ENCODE data around the gene CCNY. TPM values are rescaled to one million over a fixed set of nuclear protein-coding genes. Genes with fewer than 3 reads are reported as not detected.
A peak's percentile ranks its signal among the peaks of the same experiment; 100 is the strongest.

The CCNY gene
- total and polyA plus RNA-seq, 2 of the 13 experiments (the other 11 are each of a cell fraction or from before 2014, with no cell fraction given), result 48.2 to 54.7 TPM

DNA sequence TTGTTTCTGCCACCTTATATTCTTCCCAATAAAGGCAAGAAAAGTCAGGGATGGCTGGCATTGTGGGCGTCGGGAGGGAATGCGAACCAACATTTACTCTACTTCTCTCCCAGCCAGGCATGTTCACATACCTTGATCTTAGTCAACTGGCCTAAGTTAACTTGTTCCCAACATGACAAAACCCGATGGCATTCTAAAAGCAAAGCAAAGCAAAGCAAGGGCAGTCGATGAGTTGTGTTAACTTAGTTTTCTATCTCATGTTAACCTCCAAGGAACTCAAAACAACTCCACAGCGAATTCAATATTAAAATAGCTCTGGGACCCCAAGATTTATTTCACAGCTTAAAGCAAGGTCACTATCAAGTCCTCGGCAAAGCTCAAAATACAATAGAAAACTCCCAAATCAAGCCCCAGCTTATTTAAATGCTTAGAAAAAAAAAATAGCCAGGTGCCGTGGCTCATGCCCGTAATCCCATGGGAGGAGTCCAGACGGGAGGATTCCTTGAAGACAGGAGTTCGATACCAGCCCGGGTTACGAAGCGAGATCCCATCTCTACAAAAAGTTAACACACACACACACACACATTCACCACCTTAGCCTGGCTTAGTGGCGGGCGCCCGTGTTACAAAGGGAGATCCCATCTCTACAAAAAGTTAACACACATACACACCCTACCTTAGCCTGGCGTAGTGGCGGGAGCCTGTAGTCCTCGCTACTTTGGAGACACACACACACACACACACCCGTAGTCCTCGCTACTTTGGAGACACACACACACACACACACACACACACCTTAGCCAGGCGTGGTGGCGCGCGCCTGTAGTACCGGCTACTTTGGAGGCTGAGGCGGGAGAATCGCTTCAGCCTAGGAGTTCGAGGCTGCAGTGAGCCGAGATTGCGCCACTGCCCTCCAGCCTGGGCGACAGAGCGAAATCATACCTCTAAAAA lies 901 bp upstream of the CCNY start (continued):
- TF ChIP-seq, protein P1, sequence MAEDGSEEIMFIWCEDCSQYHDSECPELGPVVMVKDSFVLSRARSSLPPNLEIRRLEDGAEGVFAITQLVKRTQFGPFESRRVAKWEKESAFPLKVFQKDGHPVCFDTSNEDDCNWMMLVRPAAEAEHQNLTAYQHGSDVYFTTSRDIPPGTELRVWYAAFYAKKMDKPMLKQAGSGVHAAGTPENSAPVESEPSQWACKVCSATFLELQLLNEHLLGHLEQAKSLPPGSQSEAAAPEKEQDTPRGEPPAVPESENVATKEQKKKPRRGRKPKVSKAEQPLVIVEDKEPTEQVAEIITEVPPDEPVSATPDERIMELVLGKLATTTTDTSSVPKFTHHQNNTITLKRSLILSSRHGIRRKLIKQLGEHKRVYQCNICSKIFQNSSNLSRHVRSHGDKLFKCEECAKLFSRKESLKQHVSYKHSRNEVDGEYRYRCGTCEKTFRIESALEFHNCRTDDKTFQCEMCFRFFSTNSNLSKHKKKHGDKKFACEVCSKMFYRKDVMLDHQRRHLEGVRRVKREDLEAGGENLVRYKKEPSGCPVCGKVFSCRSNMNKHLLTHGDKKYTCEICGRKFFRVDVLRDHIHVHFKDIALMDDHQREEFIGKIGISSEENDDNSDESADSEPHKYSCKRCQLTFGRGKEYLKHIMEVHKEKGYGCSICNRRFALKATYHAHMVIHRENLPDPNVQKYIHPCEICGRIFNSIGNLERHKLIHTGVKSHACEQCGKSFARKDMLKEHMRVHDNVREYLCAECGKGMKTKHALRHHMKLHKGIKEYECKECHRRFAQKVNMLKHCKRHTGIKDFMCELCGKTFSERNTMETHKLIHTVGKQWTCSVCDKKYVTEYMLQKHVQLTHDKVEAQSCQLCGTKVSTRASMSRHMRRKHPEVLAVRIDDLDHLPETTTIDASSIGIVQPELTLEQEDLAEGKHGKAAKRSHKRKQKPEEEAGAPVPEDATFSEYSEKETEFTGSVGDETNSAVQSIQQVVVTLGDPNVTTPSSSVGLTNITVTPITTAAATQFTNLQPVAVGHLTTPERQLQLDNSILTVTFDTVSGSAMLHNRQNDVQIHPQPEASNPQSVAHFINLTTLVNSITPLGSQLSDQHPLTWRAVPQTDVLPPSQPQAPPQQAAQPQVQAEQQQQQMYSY (CRISPR knock-in tag; IDR thresholded peaks at IDR 0.05), result no peak
- TF ChIP-seq TEAD3 (CRISPR knock-in tag; optimal IDR thresholded peaks at IDR 0.05; ENCODE audit: borderline replicate concordance) (peak; percentile 18), GTF2F1 (IDR thresholded peaks at IDR 0.05; ENCODE audit: low read length) (no peak), SRY (CRISPR knock-in tag; IDR thresholded peaks at IDR 0.05) (0 out of 2 replicates have a peak, but pooled peaks have one; percentile 12), ZBTB7A (CRISPR knock-in tag; IDR thresholded peaks at IDR 0.05) (0 out of 2 replicates have a peak, but pooled peaks have one; percentile 15), ZNF782 (CRISPR knock-in tag; IDR thresholded peaks at IDR 0.05; ENCODE audit: borderline replicate concordance) (no peak), FOXC1 (CRISPR knock-in tag; IDR thresholded peaks at IDR 0.05; ENCODE audit: borderline replicate concordance) (peak; percentile 72; the same call in 1 of the 2 replicates)
- TF ChIP-seq, protein P2, sequence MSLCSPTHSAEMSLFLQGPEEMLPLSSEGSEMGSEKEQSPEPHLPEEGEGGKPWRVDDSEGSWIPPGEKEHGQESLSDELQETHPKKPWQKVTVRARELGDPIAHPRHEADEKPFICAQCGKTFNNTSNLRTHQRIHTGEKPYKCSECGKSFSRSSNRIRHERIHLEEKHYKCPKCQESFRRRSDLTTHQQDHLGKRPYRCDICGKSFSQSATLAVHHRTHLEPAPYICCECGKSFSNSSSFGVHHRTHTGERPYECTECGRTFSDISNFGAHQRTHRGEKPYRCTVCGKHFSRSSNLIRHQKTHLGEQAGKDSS (CRISPR knock-in tag; IDR thresholded peaks at IDR 0.05; ENCODE audit: borderline replicate concordance, low read depth), result 0 out of 2 replicates have a peak, but pooled peaks have one; percentile 16
- TF ChIP-seq, protein P3, sequence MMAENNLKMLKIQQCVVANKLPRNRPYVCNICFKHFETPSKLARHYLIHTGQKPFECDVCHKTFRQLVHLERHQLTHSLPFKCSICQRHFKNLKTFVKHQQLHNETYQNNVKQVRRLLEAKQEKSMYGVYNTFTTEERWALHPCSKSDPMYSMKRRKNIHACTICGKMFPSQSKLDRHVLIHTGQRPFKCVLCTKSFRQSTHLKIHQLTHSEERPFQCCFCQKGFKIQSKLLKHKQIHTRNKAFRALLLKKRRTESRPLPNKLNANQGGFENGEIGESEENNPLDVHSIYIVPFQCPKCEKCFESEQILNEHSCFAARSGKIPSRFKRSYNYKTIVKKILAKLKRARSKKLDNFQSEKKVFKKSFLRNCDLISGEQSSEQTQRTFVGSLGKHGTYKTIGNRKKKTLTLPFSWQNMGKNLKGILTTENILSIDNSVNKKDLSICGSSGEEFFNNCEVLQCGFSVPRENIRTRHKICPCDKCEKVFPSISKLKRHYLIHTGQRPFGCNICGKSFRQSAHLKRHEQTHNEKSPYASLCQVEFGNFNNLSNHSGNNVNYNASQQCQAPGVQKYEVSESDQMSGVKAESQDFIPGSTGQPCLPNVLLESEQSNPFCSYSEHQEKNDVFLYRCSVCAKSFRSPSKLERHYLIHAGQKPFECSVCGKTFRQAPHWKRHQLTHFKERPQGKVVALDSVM (CRISPR knock-in tag; IDR thresholded peaks at IDR 0.05), result peak; percentile 81

All from HepG2 (cell line).